NCI-H1417 treated with DMSO at 0.1 percent for 48 hours (cell line): Measurements from ENCODE around the gene MNT.
A peak's percentile ranks its signal among the peaks of the same experiment; 100 is the strongest.

ENCODE experiments used
- DNase-seq: peaks from one replicate; lab custom pipeline; 2025; lab: John Stamatoyannopoulos, UW

Gene MNT

GRCh38 chr17:2395258-2396181 lies 5.3 kb downstream of the MNT start:
- DNase-seq, result no peak

GRCh38 chr17:2394775-2395201 lies 6.1 kb downstream of the MNT start:
- no peak for DNase-seq

GRCh38 chr17:2393954-2394749 lies 6.7 kb downstream of the MNT start:
- DNase-seq, result no peak

- peak; percentile 23 for DNase-seq
These were observed 7.5 kb downstream of the MNT start for GRCh38 chr17:2393174-2393953.

- peak; percentile 42 for DNase-seq
These were observed 8.3 kb downstream of the MNT start for GRCh38 chr17:2392252-2393173.

GRCh38 chr17:2391597-2392251 lies 9.1 kb downstream of the MNT start:
- DNase-seq, result no peak

- DNase-seq, result no peak
These were observed 10.5 kb downstream of the MNT start for GRCh38 chr17:2390199-2390836.

GRCh38 chr17:2388683-2389055 lies 12.2 kb downstream of the MNT start:
- DNase-seq, result no peak

- no peak for DNase-seq
These were observed 12.7 kb downstream of the MNT start for GRCh38 chr17:2388020-2388682.

- no peak for DNase-seq
These were observed 13.5 kb downstream of the MNT start for GRCh38 chr17:2387086-2388019.

- DNase-seq, result no peak
These were observed 14.3 kb downstream of the MNT start for GRCh38 chr17:2386400-2387085.

GRCh38 chr17:2385240-2386210 lies 15.3 kb downstream of the MNT start:
- DNase-seq, result no peak

- no peak for DNase-seq
These were observed 16.3 kb downstream of the MNT start for GRCh38 chr17:2384439-2385127.

GRCh38 chr17:2383628-2384167 lies 17.2 kb downstream of the MNT start:
- DNase-seq, result no peak

GRCh38 chr17:2380950-2381649 lies 19.8 kb downstream of the MNT start:
- DNase-seq, result no peak
